HL-60/S4 treated with retinoic acid at 250 ng/mL for 4 days and 3 days (cell line): Measurements from ENCODE around the gene LIMCH1.

Experiments
- in situ Hi-C: fragments of 300-500 bp; cut with MboI; formaldehyde crosslinking; loops from 2 replicates; pipeline ENCODE4 v1.7.0; 2022; ENCODE audit warnings: low sequenced_read_pairs

Gene LIMCH1

GRCh38 chr4:41567186-41567585 is 29.2 kb downstream of the LIMCH1 start:
- in situ Hi-C loops: no loop called here

DNA sequence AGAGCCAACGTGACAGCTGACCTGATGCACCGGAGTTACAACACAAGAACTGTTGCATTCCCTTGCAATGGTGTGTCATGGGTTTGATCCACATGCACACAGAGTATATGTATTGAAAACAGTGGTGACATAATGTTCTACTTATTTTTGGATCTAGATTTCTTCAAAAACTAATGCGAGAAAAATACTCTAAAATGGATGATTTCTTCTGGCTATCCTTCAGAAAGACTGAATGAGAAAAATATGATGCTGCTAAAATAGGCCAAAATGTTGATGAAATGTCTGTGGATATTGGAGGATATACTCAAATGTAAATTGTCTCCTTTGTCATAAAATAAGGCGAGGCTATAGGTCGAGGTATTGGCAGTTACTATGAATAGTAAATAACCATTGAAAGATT is 30.4 kb downstream of the LIMCH1 start:
- in situ Hi-C loops: no loop called here

- in situ Hi-C loops: no loop called here
Measured at GRCh38 chr4:41569961-41570360, 32.0 kb downstream of the LIMCH1 start.

DNA sequence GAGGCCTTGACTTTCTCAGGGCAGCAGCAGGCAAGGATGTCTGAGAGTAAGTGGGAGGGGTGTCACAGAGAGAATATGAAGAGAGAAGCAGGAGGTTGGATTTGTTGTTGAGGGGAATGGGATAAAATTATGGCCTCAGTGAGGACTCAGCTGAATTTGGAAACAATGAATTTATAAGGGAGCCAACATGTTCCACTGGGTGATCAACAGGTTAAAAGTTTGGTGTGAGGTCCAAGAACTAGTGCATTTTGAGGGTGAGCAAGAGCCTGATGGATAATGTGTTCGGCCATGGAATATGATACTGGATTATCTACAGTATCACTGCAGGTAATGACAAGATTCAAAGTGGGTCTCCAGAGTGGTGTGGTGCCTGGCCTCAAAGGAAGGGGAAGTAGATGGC is 33.5 kb downstream of the LIMCH1 start:
- in situ Hi-C loops: no loop called here

DNA sequence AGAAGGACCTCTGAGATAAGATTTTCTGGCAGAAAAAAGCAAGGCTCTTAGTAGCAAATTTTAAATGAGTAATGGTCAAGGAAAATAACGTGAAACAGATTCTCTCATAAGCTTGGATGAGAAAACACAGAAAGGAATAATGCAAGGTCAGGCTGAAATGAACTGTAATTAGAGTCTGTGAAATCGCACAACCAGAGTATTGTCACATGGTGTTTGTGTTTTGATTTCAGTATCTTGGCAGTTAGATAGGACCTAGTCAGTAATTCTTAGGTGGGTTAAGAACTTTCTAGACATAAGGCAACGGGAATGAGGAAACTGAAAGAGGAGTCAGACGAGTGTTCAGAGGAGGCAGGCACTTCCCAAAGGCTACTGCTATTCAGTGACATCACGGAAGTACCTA is 34.6 kb downstream of the LIMCH1 start:
- in situ Hi-C loops: no loop called here

DNA sequence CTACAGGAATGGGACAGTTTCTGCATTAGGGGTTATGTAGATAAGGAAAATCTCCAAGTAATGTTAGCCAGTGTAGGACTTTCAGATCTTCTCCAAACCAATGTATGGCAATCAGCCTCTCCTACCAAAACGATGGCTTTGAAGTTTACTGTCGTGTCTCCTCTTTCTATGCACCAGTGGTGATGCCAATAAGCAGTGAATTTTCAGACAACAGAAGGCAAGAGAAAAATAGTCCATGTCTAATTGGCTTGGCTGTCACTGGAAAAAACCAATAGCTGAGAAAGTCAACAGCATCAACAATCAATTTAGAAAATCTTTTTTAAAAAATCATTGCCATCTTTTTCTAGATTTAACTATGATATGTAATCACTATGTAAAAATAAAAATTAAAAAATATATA is 35.0 kb downstream of the LIMCH1 start:
- in situ Hi-C loops: no loop called here

DNA sequence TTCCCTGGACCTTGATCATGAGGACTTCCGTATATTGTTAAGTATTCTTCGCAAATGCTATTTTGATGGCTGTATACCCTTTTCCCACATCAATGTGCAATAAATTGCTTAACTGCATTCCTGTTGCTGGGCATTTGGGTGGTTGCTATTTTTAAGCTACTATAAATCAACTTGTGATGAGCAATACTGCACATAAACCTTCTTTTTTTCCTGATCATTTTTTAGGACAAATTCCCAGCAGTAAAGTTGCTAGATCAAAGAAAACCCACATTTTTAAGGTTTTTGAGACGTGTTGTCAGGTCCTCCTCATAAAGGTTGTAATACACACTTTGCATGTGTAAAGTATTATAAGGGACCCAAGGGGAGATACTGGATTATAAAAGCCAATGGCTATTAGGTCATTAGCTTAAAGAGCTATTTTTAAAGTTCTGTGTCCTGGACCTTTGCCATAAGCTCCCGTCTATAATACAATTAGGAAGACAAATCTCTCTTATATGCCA is 35.6 kb downstream of the LIMCH1 start:
- in situ Hi-C loops: no loop called here

DNA sequence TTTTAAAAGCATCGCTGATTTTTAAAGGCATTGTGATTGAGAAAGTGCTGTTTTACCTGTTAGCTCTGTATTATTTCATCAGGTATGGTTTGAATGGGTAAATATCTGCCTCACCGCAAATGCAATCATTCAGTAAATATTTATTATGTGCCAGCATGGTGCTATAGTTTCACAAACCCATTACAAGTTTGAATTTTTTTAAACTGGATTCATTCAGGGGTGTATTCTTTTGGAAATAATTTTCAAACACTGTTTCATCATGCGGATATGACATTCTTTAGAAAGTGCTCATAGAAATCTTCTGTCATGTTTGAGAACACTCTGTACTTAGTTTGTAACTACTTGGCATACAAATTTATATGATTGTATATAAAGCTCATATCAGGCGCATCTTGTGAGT is 37.2 kb downstream of the LIMCH1 start:
- in situ Hi-C loops: no loop called here

GRCh38 chr4:41575665-41576064 is 37.7 kb downstream of the LIMCH1 start:
- in situ Hi-C loops: no loop called here

DNA sequence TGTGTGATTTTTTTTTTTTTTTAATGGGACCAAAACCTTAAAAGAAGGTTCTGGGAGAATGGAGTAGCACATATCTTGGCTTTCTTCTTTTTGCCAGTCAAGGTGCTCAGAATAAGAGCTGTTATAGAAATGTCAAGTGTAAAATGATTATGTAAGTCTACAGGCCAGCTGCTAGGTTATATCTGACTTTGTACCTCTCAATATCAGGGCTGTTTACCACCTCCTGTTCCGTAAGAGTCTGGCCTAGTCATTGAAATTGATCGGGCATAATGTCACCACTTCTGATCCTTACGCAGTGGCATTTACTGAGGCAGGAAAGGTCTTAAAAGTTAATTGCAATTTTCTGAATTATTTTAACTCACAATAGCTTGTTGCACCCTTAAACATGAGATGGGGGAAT is 41.1 kb downstream of the LIMCH1 start:
- in situ Hi-C loops: no loop called here

GRCh38 chr4:41579526-41579925 is 41.6 kb downstream of the LIMCH1 start:
- in situ Hi-C loops: no loop called here

- in situ Hi-C loops: no loop called here
Measured at GRCh38 chr4:41580007-41580406, 42.0 kb downstream of the LIMCH1 start.

GRCh38 chr4:41586675-41587225 is 48.8 kb downstream of the LIMCH1 start:
- in situ Hi-C loops: no loop called here

- in situ Hi-C loops: no loop called here
Measured at GRCh38 chr4:41587286-41587685, 49.3 kb downstream of the LIMCH1 start.

DNA sequence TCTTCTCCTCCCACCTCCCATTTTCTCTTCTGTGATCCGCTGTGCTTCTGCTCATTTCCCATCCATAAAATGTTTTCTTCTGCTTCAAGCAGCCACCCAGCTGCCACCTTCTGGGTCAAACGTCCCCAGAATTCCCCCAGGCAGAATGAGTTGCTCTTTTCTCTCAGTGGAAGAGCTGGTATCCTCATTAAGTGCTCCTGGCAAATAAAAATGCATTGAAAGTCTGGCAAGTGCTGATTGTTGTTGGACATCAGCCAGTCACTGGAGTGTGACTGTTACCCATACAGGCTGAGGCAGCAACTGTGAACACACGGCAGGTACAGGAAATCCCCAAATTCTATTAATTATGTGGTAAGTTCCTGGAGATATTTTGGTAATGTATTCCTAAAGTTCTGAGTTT is 52.6 kb downstream of the LIMCH1 start:
- in situ Hi-C loops: no loop called here

- in situ Hi-C loops: no loop called here
Measured at GRCh38 chr4:41594432-41594831, 56.5 kb downstream of the LIMCH1 start.

DNA sequence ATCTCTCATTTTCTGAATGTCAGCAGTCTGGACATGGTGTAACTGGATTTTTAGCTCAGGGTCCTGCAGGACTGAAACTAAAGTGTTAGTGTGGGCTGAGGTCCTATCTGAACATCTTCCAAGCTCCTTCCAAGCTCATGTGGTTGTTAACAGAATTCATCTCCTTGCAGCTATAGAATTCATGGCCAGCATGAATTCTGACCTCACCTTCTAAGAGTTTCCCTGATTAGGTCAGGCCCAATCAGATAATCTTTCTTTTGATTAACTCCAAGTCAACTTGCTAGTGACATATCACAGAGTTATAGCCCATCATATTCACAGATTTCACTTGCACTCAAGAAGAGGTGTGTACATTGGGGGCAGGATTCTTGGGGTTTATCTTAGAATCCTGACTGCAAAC is 59.5 kb downstream of the LIMCH1 start:
- in situ Hi-C loops: no loop called here

DNA sequence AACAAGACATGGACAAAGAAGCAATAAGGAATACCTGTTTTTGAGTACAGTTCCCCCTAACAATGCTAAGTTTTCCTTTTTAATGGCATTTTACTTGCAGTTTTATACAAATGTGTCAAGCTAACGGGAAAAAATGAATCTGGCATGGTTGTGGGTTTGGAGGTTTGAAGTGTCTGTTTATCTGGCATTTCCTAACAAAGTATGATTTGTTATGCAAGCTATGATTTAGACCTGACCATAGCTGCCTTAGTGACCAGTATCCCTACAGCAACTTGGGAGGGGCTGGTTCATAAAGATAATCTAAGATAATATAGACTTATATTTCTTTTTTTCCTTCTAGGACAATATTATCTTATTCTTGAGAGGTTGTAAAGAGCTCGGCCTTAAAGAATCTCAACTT is 60.6 kb downstream of the LIMCH1 start:
- in situ Hi-C loops: no loop called here

- in situ Hi-C loops: no loop called here
Measured at GRCh38 chr4:41599192-41599786, 61.3 kb downstream of the LIMCH1 start.

GRCh38 chr4:41600243-41600912 is 62.4 kb downstream of the LIMCH1 start:
- in situ Hi-C loops: no loop called here

GRCh38 chr4:41601025-41601424 is 63.1 kb downstream of the LIMCH1 start:
- in situ Hi-C loops: no loop called here

DNA sequence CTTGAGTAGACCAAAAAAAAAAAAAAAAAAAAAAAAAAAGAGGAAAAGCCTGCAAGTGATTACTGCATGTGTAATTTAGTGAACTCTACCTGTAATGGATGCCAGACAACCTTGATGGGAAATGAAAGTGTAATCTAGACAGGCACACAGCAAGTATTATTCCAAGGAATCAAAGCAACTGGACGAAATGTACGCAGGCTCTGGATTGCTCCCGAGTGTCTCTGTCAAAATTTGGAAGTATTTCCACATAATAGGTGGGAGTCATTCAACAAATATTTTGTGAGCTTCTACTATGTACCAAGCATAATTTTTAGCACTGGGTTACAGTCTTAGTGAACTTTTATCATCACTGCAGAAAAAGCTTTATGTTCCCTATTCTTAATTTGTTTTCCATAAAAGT is 64.2 kb downstream of the LIMCH1 start:
- in situ Hi-C loops: no loop called here
